Ectodermal cell (in vitro differentiated cells): ENCODE results near the gene STX7.

Experiments
- H3K27ac ChIP-seq: 2 replicates; pipeline ENCODE4 v1.7.0; 2013; ENCODE audit warnings: mild to moderate bottlenecking, low read depth, low read length; ENCODE audit not compliant: insufficient read depth, poor library complexity, severe bottlenecking
- H3K27me3 ChIP-seq: 2 replicates; pipeline ENCODE4 v1.7.0; 2013; ENCODE audit warnings: mild to moderate bottlenecking, low read length; ENCODE audit not compliant: insufficient read depth, control insufficient read depth, poor library complexity, severe bottlenecking
- H3K36me3 ChIP-seq: one replicate; pipeline ENCODE4 v1.7.0; 2013; ENCODE audit warnings: low read length; ENCODE audit not compliant: control insufficient read depth, insufficient read depth
- H3K4me1 ChIP-seq: one replicate; pipeline ENCODE4 v1.7.0; 2013; ENCODE audit warnings: low read length; ENCODE audit not compliant: control insufficient read depth, insufficient read depth
- H3K4me3 ChIP-seq: 2 replicates; pipeline ENCODE4 v1.7.0; 2013; ENCODE audit warnings: low read depth, low read length, control low read depth; ENCODE audit not compliant: insufficient read depth
- H3K9me3 ChIP-seq: 2 replicates; pipeline ENCODE4 v1.7.0; 2013; ENCODE audit warnings: mild to moderate bottlenecking, low read length, moderate library complexity; ENCODE audit not compliant: control insufficient read depth
- WGBS, 2 experiments: methylation state at CpG; one replicate each; pipeline ENCODE4 v1.1.7; 2013; ENCODE audit warnings: missing lambda C conversion rate in 2 of 2; 5-methylcytosine and 5-hydroxymethylcytosine counted together

The STX7 gene

DNA sequence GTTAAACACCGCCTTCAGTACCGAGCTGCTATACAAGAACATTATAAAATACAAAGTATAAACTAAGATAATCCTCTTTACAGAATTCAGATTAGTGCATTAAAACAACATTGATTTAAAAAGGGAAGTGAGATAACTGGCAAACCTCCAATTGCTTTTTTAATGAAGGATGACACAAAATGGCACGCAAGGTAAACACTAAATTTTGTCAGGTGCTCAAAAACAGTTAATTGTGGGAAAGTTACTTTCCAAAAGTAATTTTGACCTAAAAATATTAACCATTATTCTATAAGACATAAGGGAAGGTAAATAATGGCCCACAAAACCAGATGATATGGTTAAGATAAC lies 53.3 kb downstream of the STX7 start:
- peaks cover 20% of the 10 kb centered on the region for H3K36me3 ChIP-seq

GRCh38 chr6:132458887-132459604 lies 53.9 kb downstream of the STX7 start:
- peaks cover 20% of the 10 kb centered on the region for H3K36me3 ChIP-seq
- WGBS, 2 experiments, result 95% methylated on average over 5 to 6 of the region's 6 CpGs

More for the DNA sequence above, 53.3 kb downstream of the STX7 start:
- H3K4me3 ChIP-seq, result no peak overlapping the region
- H3K27ac ChIP-seq, result no peak overlapping the region
- 97% methylated on average over 3 of the region's 3 CpGs; no CpG with 5 or more reads in 1 of the 2 experiments for WGBS, 2 experiments
- H3K27me3 ChIP-seq, result no peaks in the 10 kb centered on the region
- H3K9me3 ChIP-seq, result no peaks in the 10 kb centered on the region
- no peaks in the 10 kb centered on the region for H3K4me1 ChIP-seq

GRCh38 chr6:132456700-132457143 lies 56.2 kb downstream of the STX7 start:
- Histone ChIP-seq H3K36me3 (peaks cover 9% of the 10 kb centered on the region), H3K4me1 (no peaks in the 10 kb centered on the region), H3K27ac (no peak overlapping the region), H3K27me3 (no peaks in the 10 kb centered on the region), H3K9me3 (no peaks in the 10 kb centered on the region), H3K4me3 (no peak overlapping the region)
- WGBS, 2 experiments, result 90% methylated on average over 4 of the region's 4 CpGs

More at GRCh38 chr6:132458887-132459604, 53.9 kb downstream of the STX7 start:
- Histone ChIP-seq H3K4me3 (no peak overlapping the region), H3K27me3 (no peaks in the 10 kb centered on the region), H3K9me3 (no peaks in the 10 kb centered on the region), H3K27ac (no peak overlapping the region), H3K4me1 (no peaks in the 10 kb centered on the region)

- H3K27me3 ChIP-seq, result no peaks in the 10 kb centered on the region
- H3K9me3 ChIP-seq, result no peaks in the 10 kb centered on the region
- no peaks in the 10 kb centered on the region for H3K4me1 ChIP-seq
- H3K4me3 ChIP-seq, result no peak overlapping the region
- H3K36me3 ChIP-seq, result no peaks in the 10 kb centered on the region
- 95 to 98% methylated on average over 5 of the region's 5 CpGs for WGBS, 2 experiments
- no peak overlapping the region for H3K27ac ChIP-seq
These were observed 66.1 kb downstream of the STX7 start for GRCh38 chr6:132446855-132447241.

DNA sequence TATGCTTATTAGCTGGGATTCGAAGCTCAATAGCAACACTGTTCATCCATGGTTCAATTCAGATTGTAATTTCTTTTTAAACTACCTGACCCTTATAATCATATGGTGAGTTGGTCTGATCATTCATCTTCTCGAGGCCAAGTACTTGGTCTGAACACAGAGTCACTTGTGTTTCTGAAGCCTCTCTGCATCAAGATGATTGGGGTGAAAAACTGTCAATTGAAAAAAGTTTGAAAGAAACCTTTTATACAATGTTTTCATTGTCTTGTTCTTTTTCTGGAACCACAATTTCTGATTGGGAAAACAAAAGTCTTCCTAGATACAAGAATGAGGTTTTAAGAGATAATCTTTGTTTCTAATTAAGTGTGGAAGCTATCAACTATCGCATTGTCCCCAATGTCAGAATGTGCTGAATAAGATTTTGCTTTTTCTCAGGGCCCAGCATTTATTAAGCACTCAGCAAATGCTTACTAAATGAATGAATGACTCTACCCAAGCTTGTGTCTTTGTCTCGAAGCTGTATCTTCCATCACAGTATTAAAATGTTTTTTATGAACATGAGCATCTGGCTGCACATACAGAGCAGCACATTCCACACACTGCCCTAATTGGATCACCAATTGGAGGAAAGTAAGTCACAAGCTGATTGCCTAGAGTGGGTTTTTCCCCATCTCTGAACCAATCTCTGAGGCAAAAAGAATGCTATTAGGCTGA lies 66.6 kb downstream of the STX7 start:
- Histone ChIP-seq H3K27ac (no peak overlapping the region), H3K36me3 (no peaks in the 10 kb centered on the region), H3K4me3 (no peak overlapping the region), H3K4me1 (no peaks in the 10 kb centered on the region), H3K9me3 (no peaks in the 10 kb centered on the region), H3K27me3 (no peaks in the 10 kb centered on the region)
- 87 to 95% methylated on average over 4 of the region's 4 CpGs for WGBS, 2 experiments

- Histone ChIP-seq H3K4me3 (no peak overlapping the region), H3K9me3 (no peaks in the 10 kb centered on the region), H3K27ac (no peak overlapping the region), H3K27me3 (no peaks in the 10 kb centered on the region), H3K36me3 (no peaks in the 10 kb centered on the region), H3K4me1 (no peaks in the 10 kb centered on the region)
- WGBS, 2 experiments, result 94 to 100% methylated on average over 1 to 2 of the region's 3 CpGs
These were observed 67.5 kb downstream of the STX7 start for GRCh38 chr6:132445201-132445951.

DNA sequence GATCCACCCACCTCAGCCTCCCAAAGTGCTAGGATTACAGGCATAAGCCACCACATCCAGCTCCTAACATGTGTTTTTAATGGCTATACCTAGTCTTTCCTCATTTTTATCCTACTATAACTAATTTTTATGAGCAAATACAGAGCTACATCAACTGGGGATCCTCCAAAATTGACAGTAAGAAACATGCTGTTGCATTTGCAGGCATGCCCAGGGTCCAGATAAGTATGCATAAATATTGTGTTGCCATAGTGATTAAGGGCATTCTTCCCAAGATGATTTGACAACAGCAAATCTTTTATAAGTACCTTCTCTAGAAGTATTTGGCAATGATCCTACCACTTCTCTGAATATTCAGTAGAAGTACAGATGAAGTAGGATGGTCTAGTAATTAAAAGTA lies 69.7 kb downstream of the STX7 start:
- Histone ChIP-seq H3K36me3 (no peaks in the 10 kb centered on the region), H3K9me3 (no peaks in the 10 kb centered on the region), H3K27ac (no peak overlapping the region), H3K27me3 (no peaks in the 10 kb centered on the region), H3K4me1 (no peaks in the 10 kb centered on the region), H3K4me3 (no peak overlapping the region)

- H3K9me3 ChIP-seq, result no peaks in the 10 kb centered on the region
- H3K27me3 ChIP-seq, result no peaks in the 10 kb centered on the region
- H3K4me3 ChIP-seq, result no peak overlapping the region
- WGBS, 2 experiments, result 81 to 93% methylated on average over 2 of the region's 2 CpGs
- H3K27ac ChIP-seq, result no peak overlapping the region
- no peaks in the 10 kb centered on the region for H3K4me1 ChIP-seq
- no peaks in the 10 kb centered on the region for H3K36me3 ChIP-seq
These were observed 82.8 kb downstream of the STX7 start for GRCh38 chr6:132430110-132430509.

GRCh38 chr6:132425176-132425575 lies 87.7 kb downstream of the STX7 start:
- H3K36me3 ChIP-seq, result no peaks in the 10 kb centered on the region
- no peaks in the 10 kb centered on the region for H3K27me3 ChIP-seq
- WGBS, 2 experiments, result 84 to 88% methylated on average over 5 of the region's 5 CpGs
- no peaks in the 10 kb centered on the region for H3K4me1 ChIP-seq
- H3K9me3 ChIP-seq, result no peaks in the 10 kb centered on the region
- H3K4me3 ChIP-seq, result no peak overlapping the region
- H3K27ac ChIP-seq, result no peak overlapping the region

GRCh38 chr6:132423839-132424238 lies 89.1 kb downstream of the STX7 start:
- H3K36me3 ChIP-seq, result no peaks in the 10 kb centered on the region
- no peak overlapping the region for H3K4me3 ChIP-seq
- WGBS, 2 experiments, result 79 to 98% methylated on average over 3 of the region's 3 CpGs
- H3K9me3 ChIP-seq, result no peaks in the 10 kb centered on the region
- no peaks in the 10 kb centered on the region for H3K4me1 ChIP-seq
- H3K27me3 ChIP-seq, result no peaks in the 10 kb centered on the region
- H3K27ac ChIP-seq, result no peak overlapping the region
